WERI-Rb-1 (cell line): Measurements from ENCODE around the gene IL1RL2.

Experiments used
- DNase-seq: peaks from one replicate; pipeline ENCODE4 v3.0.0-alpha.2; 2020
- H3K27ac ChIP-seq: fragments of 250-450 bp; sonication (Bioruptor Pico); 2 replicates; pipeline ENCODE4 v1.5.1; 2020; ENCODE audit warnings: mild to moderate bottlenecking, moderate library complexity
- H3K27me3 ChIP-seq: fragments of 250-450 bp; sonication (Bioruptor Pico); 2 replicates; pipeline ENCODE4 v1.5.1; 2021; ENCODE audit warnings: mild to moderate bottlenecking, low read depth, moderate library complexity; ENCODE audit not compliant: insufficient read depth, severe bottlenecking
- H3K36me3 ChIP-seq: fragments of 250-450 bp; sonication (Bioruptor Pico); 2 replicates; pipeline ENCODE4 v1.5.1; 2020; ENCODE audit warnings: mild to moderate bottlenecking, moderate library complexity
- H3K4me3 ChIP-seq: 2 replicates; pipeline ENCODE4 v1.5.1; 2011; ENCODE audit warnings: low read depth, mild to moderate bottlenecking, control low read depth, low read length
- H3K9me3 ChIP-seq: fragments of 250-450 bp; sonication (Bioruptor Pico); 2 replicates; pipeline ENCODE4 v1.5.1; 2021; ENCODE audit warnings: mild to moderate bottlenecking, moderate library complexity; ENCODE audit not compliant: severe bottlenecking
- TF ChIP-seq, protein P1 (sequence below): IDR thresholded peaks from 2 replicates; pipeline ENCODE4 v1.5.1; 2011; ENCODE audit warnings: low read depth, mild to moderate bottlenecking, control low read depth, inconsistent platforms, low read length

IL1RL2 gene

DNA sequence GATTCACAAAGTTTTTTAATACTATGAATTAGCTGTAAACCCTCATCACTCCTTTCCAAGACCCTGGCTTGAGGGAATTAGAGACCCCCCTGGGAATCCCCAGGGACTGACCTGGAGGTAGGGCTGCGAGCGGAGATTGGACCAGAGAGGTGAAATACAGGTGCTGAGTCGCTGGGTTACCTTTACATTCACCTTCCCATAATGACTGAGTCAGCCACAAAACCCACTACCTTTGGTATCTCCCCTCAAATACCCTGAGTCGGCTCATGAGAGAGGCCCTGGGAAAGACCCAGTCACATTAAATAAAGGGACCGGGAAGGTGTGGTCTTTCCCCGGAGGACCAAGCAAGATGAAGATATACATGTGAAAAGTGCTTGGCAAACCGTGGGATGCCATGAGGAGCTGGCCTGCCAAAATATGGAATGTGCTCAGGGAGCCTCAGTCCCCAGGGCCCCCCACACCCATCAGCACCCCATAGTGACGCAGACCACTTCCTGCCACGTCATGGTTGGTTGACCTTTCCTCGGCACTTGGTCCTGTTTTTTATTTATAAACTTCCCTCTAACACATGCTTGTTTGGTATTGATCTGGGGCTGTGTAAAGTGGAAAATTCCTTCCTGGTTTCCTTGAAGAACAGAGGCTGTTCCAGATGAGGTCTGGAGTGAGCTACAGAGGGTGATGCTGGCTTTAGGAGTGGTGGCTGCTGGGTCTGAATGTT lies 51.4 kb downstream of the IL1RL2 start:
- no peak for DNase-seq
- H3K9me3 ChIP-seq, result no peaks in the 10 kb centered on the region
- H3K36me3 ChIP-seq, result no peaks in the 10 kb centered on the region
- H3K27ac ChIP-seq, result no peak overlapping the region
- TF ChIP-seq, protein P1, sequence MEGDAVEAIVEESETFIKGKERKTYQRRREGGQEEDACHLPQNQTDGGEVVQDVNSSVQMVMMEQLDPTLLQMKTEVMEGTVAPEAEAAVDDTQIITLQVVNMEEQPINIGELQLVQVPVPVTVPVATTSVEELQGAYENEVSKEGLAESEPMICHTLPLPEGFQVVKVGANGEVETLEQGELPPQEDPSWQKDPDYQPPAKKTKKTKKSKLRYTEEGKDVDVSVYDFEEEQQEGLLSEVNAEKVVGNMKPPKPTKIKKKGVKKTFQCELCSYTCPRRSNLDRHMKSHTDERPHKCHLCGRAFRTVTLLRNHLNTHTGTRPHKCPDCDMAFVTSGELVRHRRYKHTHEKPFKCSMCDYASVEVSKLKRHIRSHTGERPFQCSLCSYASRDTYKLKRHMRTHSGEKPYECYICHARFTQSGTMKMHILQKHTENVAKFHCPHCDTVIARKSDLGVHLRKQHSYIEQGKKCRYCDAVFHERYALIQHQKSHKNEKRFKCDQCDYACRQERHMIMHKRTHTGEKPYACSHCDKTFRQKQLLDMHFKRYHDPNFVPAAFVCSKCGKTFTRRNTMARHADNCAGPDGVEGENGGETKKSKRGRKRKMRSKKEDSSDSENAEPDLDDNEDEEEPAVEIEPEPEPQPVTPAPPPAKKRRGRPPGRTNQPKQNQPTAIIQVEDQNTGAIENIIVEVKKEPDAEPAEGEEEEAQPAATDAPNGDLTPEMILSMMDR, result no peak
- peaks cover 88% of the 10 kb centered on the region for H3K27me3 ChIP-seq
- no peak overlapping the region for H3K4me3 ChIP-seq

DNA sequence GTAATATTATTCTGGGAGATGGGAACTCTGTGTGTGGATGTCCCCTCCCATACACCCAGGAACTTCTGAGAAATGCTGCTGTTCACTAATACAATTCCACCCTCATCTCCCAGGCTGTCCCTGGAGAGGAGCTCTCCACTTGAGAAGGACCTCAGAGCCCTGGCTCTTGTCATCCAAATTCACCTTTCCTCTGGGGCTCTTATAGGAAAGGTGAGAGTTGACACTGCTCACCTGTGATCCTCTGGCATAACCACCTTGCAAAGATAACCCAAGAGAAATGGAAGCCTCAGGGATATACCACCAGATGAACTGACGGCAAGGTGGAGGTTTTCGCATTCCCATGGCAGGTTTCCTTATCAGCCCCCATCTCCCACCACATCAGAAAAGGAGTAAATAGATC lies 52.0 kb downstream of the IL1RL2 start:
- Histone ChIP-seq H3K4me3 (no peak overlapping the region), H3K27me3 (peaks cover 91% of the 10 kb centered on the region), H3K27ac (no peak overlapping the region), H3K9me3 (no peaks in the 10 kb centered on the region), H3K36me3 (no peaks in the 10 kb centered on the region)
- TF ChIP-seq, protein P1, result no peak
- DNase-seq, result no peak

DNA sequence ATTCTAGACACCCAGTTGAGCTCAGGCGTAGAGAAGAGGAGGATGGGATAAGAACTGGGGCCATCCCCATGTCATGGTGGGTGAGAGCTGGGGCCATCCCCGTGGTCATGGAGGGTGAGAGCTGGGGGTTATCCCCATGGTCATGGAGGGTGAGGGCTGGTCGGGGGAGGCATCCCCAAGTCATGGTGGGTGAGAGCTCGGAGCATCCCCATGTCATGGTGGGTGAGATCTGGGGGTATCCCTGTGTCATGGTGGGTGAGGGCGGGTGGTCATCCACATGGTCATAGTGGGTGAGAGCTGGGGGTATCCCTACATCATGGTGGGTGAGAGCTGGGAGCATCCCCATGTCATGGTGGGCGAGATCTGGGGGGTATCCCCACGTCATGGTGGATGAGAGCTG lies 52.5 kb downstream of the IL1RL2 start:
- TF ChIP-seq, protein P1, result no peak
- H3K4me3 ChIP-seq, result no peak overlapping the region
- H3K9me3 ChIP-seq, result no peaks in the 10 kb centered on the region
- peaks cover 90% of the 10 kb centered on the region for H3K27me3 ChIP-seq
- H3K36me3 ChIP-seq, result no peaks in the 10 kb centered on the region
- no peak overlapping the region for H3K27ac ChIP-seq
- no peak for DNase-seq

DNA sequence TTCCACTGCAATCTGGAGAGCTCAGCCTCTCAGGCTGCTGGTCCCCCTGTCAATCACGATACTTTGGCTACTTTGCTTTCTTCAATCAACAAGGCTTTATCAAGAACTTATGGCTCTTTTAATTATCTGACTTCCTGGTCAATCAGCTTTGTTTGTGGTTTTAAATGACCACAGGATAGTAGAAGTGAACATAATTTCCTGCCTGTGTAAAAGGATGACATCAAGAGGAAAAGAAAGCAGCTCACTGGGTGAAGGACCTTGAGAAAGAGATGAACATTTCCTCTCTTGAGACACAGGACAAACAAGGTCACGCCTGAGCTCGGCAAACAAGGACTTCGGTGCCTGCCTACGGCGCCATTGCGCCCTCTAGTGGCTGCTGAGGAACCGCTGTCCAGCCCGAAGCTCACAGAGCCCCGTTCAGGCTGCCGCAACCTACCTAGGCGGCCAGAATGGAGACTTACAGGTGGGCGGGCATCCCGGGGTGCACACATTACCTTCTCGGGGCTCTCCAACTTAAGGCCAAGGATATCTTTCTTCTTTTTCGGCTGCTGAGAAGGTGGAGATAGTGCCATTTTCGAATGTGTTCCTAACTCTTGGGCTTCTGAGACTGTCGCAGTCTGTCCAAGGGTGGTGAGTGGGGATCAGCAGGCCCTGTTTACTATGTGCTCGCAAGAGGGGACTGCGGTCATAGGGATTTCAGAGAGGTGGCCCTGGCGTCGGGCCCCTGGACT lies 54.0 kb downstream of the IL1RL2 start:
- Histone ChIP-seq H3K27ac (no peak overlapping the region), H3K36me3 (no peaks in the 10 kb centered on the region), H3K4me3 (no peak overlapping the region), H3K27me3 (peaks cover 87% of the 10 kb centered on the region), H3K9me3 (no peaks in the 10 kb centered on the region)
- TF ChIP-seq, protein P1, result peak; percentile 98
- DNase-seq, result peak; percentile 73

DNA sequence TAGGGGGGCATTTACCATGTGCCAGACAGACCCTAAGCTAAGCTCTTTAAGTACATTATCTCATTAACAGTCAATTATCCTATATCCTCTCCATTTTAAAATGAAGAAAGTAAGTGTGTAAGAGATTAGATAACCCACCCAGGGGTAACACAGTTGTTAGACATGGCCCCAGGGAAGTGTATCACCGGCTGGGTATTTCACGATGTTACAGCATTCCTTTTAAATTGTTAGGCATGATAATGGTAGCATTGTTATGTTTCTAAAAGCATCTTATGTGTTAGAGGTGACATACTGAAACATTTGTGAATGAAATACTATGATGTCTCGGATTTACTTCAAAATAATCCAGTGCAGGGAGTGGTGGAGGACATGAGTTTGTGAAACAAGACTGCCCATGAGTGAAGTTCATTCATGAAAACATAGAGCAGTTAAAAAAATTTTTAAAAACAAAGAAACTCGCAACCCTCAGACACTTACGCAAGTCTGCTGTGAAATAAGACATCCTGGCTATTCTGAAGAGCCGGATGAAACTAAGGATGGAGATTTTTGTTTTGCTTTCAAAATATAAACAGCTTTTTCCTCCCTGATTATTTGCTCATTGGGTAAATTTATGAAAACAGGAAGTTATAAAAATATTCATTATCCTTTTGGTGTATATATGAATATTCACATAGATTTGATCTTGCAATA lies 54.9 kb downstream of the IL1RL2 start:
- H3K27me3 ChIP-seq, result peaks cover 87% of the 10 kb centered on the region
- no peak overlapping the region for H3K27ac ChIP-seq
- H3K4me3 ChIP-seq, result no peak overlapping the region
- no peaks in the 10 kb centered on the region for H3K9me3 ChIP-seq
- H3K36me3 ChIP-seq, result no peaks in the 10 kb centered on the region
- no peak for DNase-seq
- TF ChIP-seq, protein P1, result no peak
